ENCODE results near the gene CHIA.

Gene CHIA

DNA sequence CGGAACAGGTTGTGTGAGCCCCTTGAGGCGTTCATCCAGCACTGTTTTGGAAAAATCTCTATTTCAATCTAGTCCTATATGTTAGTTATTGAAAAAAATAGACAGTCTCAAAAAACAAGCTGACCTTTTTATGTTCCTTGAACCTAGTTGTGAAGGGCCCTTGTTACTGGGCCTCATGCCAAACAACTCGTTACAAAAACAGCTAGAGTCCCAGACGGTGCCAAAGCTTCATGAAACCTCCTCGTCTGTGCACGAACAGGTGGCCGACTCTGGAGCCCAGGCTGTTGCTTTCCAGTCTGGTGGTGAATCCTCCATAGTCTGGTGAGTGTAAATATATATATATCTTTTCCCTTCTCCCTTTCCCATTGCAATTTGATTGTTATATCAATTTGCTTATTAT is at the start of gene CHIA:
Gene CHIA (plus strand): TSS at position 222 of the 400 bp plus-strand sequence. CDS start 19,617 bp downstream, outside the sequence.
- DNase-seq (ENCODE audit: low spot score), result no peak

DNA sequence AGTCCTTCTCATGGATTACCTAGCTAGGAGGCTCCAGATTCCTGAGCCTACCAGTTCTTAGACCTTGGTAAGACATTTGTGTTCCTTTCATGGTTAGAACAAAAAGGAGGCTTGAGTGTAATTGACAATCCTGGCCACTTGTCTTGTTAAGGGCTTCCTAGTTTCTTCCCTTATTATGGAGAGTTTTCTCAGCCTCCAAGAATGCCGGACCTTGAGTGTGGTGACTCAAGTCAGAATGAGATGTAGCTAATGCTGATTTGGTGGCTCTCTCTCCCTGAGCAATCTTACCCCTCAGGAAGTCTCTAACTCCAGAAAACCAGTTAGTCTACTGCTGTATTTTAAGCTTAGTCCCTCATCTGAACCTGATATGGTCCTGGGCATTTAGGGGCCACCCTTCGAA is 48.9 kb upstream of the CHIA start:
- DNase-seq (ENCODE audit: low spot score), result no peak

DNA sequence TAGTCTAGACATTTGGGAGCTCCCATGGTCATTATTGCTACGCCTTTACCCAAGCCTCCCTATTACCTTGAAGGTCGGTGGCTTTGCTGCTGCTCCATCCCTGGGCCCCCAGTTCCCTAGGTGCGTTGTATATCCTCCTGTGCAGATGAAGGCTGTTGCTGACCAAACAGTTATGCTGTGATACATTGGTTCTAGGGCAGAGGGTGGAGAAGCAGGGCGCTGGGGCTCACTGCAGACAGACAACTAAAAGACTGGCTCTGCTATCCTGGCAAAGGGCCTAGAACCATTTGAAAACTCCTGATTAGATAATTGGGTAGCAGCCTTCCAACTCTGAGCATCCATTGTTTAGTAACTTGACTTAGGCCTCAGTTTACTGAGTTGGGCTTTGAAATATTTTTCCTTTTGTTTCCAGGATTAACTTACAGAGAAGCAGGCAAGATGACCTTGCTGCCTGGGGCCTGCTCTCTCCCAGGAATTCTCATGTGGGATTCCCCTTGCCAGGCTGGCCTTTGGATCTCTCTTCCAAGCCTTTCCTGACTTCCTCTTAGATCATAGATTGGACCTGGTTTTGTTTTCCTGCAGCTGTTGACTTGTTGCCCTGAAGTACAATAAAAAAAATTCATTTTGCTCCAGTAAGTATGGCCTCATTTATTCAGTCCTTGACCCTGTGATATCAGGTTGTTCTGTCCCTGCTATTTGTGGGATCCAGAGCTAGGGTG is 47.7 kb upstream of the CHIA start:
- no peak for DNase-seq (ENCODE audit: low spot score)

DNA sequence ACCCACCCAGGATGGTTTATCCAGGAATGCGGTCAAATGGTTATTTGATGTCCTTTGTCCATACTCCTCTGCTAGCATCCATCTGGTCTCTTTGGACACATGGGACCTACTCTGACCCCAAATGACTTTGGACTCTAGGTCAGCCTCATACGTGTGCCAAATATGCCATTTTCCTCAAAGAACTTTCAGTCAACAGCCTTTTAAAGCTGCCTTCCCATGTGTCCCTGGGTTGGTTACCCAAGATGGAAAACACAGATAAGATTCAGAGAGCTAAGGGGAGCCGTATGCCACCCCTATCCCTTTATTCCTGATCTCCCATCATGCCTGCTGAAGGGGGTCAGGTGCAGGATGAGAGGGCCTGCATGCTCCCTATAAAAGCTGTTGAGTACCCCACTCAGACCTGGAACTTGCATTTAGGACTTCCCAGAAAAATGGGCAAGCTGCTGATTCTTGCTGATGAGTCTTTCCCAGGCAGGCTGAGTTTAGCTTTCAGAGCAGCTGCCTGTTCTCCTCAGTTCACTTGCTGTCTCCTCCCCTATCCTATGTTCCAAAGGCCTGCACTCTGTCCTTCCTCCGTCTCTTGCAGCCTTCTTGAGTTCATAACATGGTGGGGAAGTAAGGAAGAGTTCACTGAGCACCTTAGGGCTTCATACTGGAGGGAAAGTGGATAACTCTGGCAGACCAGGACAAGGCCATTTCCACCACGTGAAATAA is 43.4 kb upstream of the CHIA start:
- DNase-seq (ENCODE audit: low spot score), result no peak

DNA sequence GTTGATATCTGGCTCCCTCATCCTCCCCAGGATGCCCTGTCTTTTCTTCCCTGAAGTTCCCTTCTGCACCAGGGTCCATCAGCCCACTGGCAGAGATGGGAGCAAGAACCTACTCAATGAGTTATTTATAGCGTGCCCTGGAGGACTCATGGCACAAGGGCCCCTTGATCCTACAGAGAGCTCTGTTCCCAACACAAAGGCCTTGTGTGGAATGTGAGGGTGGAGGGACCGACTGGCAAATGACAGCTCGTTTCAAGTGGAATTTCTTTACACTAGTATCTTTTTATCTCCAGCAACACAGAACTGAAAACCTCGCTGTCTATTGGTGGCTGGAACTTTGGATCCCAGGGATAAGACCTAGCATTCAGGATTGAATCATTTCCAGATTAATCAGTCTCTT is 40.7 kb upstream of the CHIA start:
- no peak for DNase-seq (ENCODE audit: low spot score)

DNA sequence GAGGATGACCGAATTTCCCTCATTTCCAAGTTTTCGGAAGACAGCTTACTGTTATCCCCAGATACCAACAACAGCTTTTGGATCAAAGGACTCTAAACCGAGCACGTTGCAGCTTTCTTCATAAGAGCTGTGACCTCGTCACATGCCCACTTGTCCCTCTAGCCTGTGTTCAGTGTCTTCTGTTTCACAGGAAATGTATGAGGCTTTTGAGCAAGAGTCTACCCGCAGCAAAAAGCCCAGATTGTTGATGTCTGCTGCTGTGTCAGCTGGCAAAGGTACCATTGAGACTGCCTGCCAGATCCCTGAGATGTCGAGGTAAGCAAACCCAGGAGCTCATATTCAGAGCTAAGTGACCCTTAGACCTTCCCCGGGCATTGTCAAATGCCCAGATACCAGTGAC is 39.1 kb upstream of the CHIA start:
- DNase-seq (ENCODE audit: low spot score), result no peak

DNA sequence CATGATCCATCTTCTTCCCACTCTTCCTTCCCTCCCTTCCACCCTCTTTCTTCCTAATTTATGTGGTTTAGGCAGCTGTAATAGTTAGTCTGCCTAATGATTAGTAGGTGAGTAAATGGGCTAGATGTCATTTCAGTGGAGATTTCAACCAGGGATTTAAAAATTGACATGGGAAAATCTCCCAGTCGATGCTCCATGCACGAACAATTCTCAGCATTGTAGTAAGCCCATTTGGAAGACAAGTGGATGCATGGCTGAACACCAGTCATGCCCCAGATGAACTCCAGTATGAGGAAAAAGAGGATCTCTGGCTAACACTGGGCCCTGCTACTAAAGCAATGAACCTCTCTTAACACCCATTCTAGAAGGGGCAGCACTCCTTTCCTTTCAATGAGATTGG is 37.9 kb upstream of the CHIA start:
- DNase-seq (ENCODE audit: low spot score), result no peak

DNA sequence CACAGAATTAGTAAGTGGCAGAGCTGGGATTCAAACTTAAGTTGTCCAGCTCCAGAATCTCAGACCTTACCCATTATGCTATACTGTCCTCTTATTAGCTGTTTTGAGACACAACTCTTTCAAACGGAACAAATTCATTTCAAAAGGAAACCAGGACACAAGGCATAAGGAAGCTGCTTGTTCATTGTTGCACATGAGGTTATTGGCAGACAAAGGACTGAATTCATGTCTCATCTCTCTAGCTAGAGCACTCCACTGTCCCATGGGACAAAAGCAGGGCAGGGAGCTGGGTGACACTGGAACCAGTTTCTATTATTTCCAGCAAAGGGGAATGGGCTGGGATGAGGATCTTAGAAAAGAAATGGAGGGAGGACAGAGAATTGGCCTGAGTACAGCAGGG is 36.8 kb upstream of the CHIA start:
- no peak for DNase-seq (ENCODE audit: low spot score)

DNA sequence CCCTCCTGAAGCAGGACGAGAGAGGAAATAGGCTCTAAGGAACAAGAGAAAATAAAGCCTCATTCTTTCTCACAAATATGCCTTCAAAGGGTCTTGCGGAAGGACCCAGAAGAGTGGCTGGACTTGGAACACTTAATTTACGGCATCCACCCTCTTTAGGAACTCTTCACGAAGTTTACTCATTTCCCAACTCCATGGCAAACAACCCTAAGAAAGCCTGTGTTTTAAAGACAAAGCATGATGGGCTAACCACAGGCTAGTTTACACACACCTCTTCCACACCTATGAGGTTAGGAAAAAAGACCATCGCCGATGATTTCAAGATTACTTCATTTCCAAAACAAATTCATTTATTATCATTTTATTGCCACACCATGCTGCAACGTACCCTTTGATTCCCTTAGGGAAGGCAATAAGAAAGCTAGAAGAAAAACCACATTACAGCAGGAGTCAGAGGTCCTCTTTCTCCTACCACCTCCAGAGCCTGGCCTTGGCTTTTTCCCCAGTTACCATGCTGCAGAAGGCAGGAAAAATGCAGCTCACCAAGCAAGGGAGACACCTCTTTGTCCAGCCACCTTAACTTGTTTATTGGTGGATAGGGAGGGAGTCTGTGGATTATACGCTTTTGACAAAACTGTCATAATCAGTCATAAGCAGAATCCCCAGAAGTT is 33.5 kb upstream of the CHIA start:
- DNase-seq (ENCODE audit: low spot score), result no peak

DNA sequence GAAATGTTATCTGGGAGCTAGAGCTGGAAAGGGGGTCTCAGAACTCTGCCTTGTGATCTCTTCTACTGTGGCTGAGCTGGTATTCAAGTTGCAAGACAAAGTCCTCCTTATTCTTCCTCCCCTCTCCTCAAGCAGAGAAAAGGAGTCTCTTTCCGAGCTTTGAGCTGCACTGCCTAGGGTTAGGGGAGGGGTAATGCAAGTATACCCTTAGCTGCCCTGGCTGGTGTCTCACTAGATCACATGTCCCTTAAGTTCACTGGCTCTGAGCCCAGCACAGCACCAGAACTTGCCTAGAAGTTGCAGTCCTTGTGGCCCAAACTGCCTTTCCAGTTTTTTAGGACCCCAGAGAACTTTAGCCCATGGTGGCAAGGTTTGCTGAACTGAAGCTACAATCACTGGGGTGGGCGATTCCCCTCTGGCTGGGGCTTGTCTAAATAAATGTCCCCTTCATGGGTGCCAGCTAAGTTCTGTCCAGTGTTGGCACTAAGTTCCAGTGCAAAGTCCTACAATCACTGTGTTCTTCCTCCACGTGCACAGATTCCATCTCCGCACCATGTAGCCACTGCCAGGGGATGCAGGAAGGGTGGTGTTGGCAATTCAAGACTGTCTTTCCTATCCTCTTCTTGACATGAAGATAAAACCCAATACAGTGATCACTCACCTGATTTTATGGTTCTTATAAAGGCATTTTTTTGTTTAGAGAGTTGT is 22.7 kb upstream of the CHIA start:
- DNase-seq (ENCODE audit: low spot score), result no peak

DNA sequence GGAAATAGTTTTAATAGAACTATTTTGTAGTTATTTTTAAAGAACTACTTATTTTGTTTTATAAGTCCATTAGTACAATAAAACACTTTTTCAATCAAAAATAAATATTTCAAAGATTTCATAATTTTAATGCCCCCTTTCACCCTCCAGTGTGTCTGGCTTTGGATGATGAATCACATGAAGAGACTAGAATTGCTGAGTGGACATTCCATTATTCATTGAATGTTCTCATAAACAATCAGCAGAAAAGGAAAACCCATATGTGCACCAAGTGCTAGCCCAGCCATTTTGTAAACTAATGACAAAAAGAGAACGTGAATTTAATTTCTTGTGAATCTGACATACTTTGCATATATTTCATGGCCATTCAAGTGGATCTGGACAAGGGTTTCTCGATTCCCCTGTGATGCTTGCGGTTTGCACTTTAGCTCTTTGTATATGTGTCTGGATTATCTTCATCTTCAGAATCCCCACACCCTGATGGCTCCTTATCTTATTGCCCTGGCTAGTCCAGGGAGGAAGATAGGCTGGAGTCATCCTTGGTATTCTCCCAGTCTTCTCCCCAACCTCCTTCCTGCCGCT is 20.7 kb upstream of the CHIA start:
- no peak for DNase-seq (ENCODE audit: low spot score)

DNA sequence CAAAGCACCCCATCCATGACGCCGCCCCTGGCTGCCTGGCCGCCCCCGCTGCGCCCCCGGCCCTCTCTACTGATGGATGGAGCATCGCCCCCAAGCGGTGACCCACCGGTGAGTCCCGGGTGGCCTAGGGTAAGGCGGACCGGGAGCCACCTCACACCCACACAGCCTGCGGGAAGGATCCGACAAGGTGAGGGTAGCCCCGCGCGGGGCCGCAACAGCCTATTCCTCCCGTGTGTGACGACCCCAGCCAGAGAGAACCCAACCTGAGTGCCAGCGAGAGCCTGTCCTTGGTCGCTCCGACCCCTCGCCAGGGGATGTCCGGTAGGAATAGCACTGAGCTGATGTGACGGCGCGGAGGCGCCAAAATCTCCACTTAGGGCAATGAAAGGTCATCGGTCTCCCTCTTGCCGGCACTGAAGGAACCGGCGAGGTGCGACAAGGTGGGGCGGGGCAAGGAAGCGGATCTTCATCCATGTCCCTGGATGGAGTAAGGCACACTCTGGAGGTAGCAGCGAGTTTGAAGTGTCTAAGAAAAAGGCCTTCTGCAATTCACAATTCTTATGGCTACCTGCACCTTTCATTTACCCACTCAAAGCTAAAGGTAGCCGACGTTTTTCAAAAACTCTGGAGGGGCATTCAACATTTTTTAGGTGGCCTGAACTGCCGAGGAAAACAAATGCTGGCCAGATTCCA is 19.7 kb upstream of the CHIA start:
- DNase-seq (ENCODE audit: low spot score), result no peak

DNA sequence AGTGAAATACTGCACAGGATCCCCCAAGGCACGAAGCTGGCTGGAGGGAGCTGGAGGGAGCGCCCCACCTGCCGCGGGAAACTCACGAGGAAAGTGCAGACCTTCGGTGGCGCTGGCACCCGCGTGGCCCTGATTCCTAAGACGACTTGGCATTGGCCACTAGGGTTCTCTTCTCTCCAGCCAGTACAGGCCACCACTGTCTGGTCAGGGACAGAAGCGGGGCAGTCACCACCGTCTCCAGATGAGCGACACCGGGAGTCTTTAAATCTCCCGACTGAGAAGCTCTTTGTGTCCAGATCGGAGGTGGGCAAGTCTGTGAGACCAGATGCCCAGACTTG is 19.2 kb upstream of the CHIA start:
- DNase-seq (ENCODE audit: low spot score), result no peak

DNA sequence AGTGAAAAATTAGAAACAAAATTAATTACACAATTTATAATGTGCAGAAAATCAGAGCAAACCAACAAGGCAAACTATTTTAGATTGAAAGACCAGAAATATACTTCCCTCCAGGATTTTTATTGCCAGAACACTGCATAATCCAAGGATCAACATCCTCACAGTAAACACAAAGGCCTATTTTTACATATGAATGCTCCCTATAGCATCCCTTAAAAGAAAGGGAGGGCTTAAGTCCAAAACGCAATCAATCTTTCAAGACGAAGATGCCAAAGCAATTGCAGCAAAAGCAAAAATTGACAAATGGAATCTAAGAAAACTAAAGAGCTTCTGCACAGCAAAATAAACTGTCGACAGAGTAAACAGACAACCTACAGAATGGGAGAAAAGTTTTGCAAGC is 18.6 kb upstream of the CHIA start:
- DNase-seq (ENCODE audit: low spot score), result no peak

DNA sequence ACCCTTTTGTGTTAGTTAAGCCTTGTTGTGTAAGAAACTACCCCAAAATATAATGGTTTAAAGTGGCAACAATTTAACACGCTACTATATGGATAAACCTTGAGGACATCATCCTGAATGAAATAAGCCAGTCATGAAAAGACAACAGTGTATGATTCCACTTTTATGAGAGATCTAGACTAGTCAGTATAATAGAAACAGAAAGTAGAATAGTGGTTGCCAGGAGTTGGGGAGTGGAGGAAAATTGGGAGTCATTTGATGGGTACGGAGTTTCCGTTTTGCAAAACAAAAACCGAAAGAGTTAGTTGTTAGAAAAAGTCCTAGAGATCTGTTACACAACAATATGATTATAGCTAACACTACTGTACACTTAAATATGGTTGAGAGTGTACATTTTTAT is 16.0 kb upstream of the CHIA start:
- no peak for DNase-seq (ENCODE audit: low spot score)

DNA sequence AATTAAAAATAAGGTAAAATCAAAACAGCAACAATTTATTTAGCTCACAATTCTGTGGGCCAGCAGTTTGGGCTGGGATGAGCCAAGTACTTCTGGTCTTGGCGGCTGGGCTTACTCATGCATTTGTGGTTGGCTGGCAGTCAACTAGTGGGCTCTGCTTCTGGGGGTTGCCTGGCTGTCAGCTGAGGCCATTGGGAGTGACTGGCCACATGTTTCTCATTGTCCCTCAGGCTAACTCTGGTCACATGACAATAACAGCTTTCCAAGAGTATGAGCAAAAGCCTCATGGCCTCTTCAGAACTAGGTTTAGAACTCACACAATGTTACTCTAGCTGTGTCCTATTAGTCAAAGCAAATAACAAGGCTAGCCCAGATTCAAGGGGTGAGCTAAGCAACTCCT is 15.6 kb upstream of the CHIA start:
- no peak for DNase-seq (ENCODE audit: low spot score)

DNA sequence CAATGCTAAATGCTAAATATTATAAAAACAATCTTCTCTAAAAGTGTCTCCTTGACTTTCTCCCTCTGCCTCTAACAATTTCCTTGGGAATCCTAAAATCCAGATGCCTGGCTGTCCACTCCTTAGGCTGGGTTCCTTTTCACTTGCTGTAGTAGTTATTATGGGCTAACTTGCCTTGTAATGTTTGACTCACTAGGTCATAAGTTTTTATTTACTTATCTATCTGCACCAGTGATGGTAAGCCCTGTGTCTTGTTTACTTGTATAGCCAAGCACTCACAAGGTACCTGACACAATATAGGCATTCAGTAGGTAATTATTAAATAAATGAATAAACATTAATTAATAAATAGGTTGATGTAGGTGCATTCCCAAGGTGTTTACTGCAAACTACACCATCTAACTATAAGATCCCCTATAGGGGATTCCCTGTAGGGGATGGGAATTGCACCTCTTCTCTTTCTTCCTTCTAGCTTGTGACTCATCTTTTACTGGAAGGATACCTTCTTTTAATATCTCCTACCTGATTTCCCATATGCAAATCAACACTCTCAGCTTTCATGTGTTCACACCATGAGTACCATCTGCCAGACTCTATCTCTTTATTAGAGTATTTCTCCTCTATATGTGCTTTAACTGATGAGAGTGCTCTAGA is 14.7 kb upstream of the CHIA start:
- DNase-seq (ENCODE audit: low spot score), result no peak

DNA sequence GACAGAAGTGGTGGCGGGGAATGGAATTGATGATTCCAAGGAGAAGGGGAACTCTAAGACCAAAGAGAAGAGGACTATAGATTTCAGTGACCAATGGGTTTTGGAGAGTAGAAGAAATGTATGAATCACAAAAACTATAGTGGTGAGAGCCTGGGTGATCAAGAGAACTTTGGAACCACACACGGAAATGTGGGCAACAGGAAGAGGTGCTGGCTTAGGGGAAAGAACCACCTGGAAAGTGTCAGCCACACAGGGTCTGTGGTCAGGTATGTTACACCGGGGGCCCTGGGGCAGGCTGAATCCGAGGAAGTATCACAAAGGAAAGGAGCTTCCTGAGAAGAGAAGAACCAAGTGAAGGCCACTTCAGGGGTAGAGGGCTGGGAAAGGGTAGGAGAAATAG is 11.5 kb upstream of the CHIA start:
- no peak for DNase-seq (ENCODE audit: low spot score)

DNA sequence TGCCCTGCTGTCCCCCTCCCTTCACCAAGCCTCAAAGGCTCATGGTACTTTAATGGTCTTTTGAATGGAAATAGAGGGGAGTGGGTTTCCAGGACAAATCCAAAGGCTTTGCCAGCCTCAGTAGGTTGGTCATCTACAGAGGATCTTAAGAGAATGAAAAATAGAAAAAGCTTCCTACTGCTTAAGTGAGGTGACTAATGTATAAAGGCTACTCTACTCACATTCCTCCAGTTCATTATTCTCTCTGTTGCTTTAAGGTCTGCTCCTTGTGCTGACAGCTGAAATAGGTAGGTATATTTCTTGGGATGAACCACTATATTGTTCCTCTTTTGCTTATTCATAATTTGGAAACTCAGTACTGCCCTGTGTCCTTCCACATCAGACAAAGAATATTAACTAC is 10.4 kb upstream of the CHIA start:
- DNase-seq (ENCODE audit: low spot score), result no peak

DNA sequence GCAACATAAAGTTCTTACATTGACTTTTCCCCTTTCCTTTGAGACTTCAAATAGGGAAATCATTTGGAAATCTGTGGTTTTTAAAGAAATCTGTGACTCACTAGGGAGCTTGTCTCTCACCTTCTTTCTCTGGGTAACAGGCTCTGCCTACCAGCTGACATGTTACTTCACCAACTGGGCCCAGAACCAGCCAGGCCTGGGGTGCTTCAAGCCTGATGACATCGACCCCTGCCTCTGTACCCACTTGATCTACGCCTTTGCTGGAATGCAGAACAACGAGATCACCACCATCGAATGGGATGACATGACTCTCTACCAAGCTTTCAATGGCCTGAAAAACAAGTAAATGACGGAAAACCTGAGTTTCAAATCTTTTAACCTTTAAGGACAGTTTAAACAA is 9.2 kb upstream of the CHIA start:
- no peak for DNase-seq (ENCODE audit: low spot score)

DNA sequence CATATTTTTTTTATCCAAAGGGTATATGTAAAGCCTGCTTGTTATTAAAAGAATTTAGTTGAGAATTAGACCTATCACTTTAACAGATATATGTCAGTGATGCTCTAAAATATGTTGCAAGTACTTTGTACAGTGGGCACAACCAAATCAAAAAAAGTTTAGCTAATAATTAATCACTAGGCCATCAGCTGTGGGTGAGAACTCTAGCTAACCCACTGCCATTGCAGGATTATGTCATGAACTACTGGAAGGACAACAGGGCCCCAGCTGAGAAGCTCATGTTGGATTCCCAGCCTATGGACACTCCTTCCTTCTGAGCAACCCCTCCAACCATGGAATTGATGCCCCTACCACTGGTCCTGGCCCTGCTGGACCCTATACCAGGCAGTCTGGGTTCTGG is 6.8 kb upstream of the CHIA start:
- no peak for DNase-seq (ENCODE audit: low spot score)
